ENCODE data around the gene PHF8. TPM values are rescaled to one million over a fixed set of nuclear protein-coding genes. Genes with fewer than 3 reads are reported as not detected.
A peak's percentile ranks its signal among the peaks of the same experiment; 100 is the strongest.

The PHF8 gene
- total and polyA plus RNA-seq, 4 donors, result 12.3 to 59.7 (median 16.1) TPM

DNA sequence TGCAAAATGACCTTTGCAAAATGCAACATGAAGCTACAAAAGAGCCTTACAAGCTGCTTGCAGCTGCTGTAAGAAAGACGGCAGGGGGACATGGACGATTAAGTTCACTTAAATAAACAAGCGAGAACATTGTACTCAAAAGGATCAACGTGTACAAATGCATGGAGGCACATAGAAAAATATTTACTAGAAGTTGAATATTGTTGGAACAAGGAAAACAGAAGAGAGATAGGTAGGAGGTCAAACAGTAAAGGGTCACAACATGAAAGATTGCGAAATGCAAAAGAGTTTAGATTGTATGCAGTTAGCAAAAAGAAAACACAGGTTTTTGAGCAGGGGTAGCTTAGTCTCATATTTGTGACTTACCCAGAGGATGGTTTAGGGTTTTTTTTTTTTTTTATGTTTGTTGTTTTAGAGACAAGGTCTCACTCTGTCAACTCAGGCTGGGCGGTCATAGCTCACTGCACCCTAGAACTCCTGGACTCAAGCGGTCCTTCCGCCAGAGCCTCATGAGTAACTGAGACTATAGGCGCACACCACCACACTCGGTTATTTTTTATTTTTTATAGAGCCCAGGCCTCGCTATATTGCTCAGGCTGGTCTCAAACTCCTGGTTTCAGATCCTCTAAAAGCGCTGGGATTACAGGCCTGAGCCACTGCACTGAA, 1.4 kb upstream of the PHF8 start:
- no peak for DNase-seq (ENCODE audit: low spot score)
- peak overlapping the region in 1 of 2 donors; percentile 7 for H3K9ac ChIP-seq (ENCODE audit: low read depth in 1 of 2, low read length in 2 of 2)
- TF ChIP-seq HNF4A (conservative IDR thresholded peaks at IDR 0.05), result peak; percentile 50 to 54
- no peak for TF ChIP-seq RAD21 (IDR thresholded peaks at IDR 0.05)
- TF ChIP-seq ATF3 (IDR thresholded peaks at IDR 0.05), result no peak
- TF ChIP-seq JUND (IDR thresholded peaks at IDR 0.05), result peak in 1 of 2 donors; percentile 21
- no peak for TF ChIP-seq FOXA1 (IDR thresholded peaks at IDR 0.05)
- peak; percentile 51 for TF ChIP-seq FOXA2 (IDR thresholded peaks at IDR 0.05)
- peak; percentile 73 for TF ChIP-seq SP1 (IDR thresholded peaks at IDR 0.05)
- TF ChIP-seq NR2F2 (IDR thresholded peaks at IDR 0.05), result no peak
- peak; percentile 68 to 84 for TF ChIP-seq RXRA (IDR thresholded peaks at IDR 0.05)
- TF ChIP-seq REST (IDR thresholded peaks at IDR 0.05), result no peak
- no peak for TF ChIP-seq TAF1 (conservative IDR thresholded peaks at IDR 0.05)
- no peak for TF ChIP-seq HNF4G (IDR thresholded peaks at IDR 0.05)
- TF ChIP-seq, protein P1, sequence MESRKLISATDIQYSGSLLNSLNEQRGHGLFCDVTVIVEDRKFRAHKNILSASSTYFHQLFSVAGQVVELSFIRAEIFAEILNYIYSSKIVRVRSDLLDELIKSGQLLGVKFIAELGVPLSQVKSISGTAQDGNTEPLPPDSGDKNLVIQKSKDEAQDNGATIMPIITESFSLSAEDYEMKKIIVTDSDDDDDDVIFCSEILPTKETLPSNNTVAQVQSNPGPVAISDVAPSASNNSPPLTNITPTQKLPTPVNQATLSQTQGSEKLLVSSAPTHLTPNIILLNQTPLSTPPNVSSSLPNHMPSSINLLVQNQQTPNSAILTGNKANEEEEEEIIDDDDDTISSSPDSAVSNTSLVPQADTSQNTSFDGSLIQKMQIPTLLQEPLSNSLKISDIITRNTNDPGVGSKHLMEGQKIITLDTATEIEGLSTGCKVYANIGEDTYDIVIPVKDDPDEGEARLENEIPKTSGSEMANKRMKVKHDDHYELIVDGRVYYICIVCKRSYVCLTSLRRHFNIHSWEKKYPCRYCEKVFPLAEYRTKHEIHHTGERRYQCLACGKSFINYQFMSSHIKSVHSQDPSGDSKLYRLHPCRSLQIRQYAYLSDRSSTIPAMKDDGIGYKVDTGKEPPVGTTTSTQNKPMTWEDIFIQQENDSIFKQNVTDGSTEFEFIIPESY (IDR thresholded peaks at IDR 0.05), result no peak
- TF ChIP-seq MAX (IDR thresholded peaks at IDR 0.05), result peak; percentile 5
- no peak for TF ChIP-seq CTCF (IDR thresholded peaks at IDR 0.05; ENCODE audit: low read depth, low read length, missing input control)
- no peak for TF ChIP-seq GABPA (IDR thresholded peaks at IDR 0.05 in 1 of 2, conservative IDR thresholded peaks at IDR 0.05 in 1 of 2)
- no peak for TF ChIP-seq EGR1 (IDR thresholded peaks at IDR 0.05; ENCODE audit: low read depth in 2 of 2)
- no peak for TF ChIP-seq YY1 (IDR thresholded peaks at IDR 0.05)
- no peaks in the 10 kb centered on the region for H3K27me3 ChIP-seq (ENCODE audit: control insufficient read depth in 4 of 4, insufficient read depth in 4 of 4, low read length in 3 of 4)
- peaks cover under 1 to 10% (median 3%) of the 10 kb centered on the region in 4 donors for H3K36me3 ChIP-seq (ENCODE audit: control insufficient read depth in 4 of 4, insufficient read depth in 3 of 4, low read depth in 1 of 4, low read length in 3 of 4)
- WGBS, result 50% methylated on average over 12 of the region's 12 CpGs
- peak overlapping the region in 1 of 3 donors; percentile 41 for H3K4me3 ChIP-seq (ENCODE audit: low read depth in 1 of 3, low read length in 3 of 3)
- peak overlapping the region; percentile 92 to 97 for H3K27ac ChIP-seq (ENCODE audit: low read depth in 1 of 2, low read length in 2 of 2)
- H3K4me1 ChIP-seq (ENCODE audit: control insufficient read depth in 4 of 4, insufficient read depth in 4 of 4, low read length in 3 of 4), result peaks cover 5 to 22% (median 16%) of the 10 kb centered on the region in 4 donors
- no peaks in the 10 kb centered on the region for H3K9me3 ChIP-seq (ENCODE audit: control insufficient read depth in 4 of 4, low read length in 3 of 4)

Measured in liver (tissue), 9 donors.